Breast epithelium (tissue), 3 donors: ENCODE measurements around the gene SPSB3.

Experiments used
- CTCF ChIP-seq, 3 donors: fragments of 450-650 bp; IDR thresholded peaks; one replicate each; pipeline ENCODE4 v1.5.1; 2016 to 2017; ENCODE audit warnings: antibody characterized with exemption in 3 of 3, mild to moderate bottlenecking in 3 of 3, moderate library complexity in 3 of 3
- POLR2A ChIP-seq: fragments of 450-650 bp; IDR thresholded peaks from one replicate; pipeline ENCODE4 v1.6.1; 2016; ENCODE audit warnings: antibody characterized with exemption, mild to moderate bottlenecking, moderate library complexity

GRCh38 chr16:1776672-1776955 lies 5.8 kb downstream of the SPSB3 start:
- TF ChIP-seq CTCF (IDR thresholded peaks at IDR 0.05) (no peak), POLR2A (no peak)
